PC-3 (cell line): Measurements from ENCODE around the gene DYNC1LI2. TPM values are rescaled to one million over a fixed set of nuclear protein-coding genes. Genes with fewer than 3 reads are reported as not detected.

ENCODE experiments used
- ATAC-seq: fragments of 200-7000 bp; cut with Tn5 transposase; 2 replicates; pipeline ENCODE4 v1.9.1; 2020; ENCODE audit warnings: mild to moderate bottlenecking, moderate library complexity
- BruUV-seq: library from RNA; stranded (reverse); fragments of 400-500 nt; replicated peaks from 2 replicates; lab custom pipeline; 2021; lab: Mats Ljungman, UMichigan
- CTCF ChIA-PET: fragments of 300-600 bp; sonication (Branson Sonifier 250); formaldehyde crosslinking; loops from one replicate; lab custom pipeline; 2022; ENCODE audit warnings: antibody characterized with exemption; lab: Charles Lee
- POLR2A ChIA-PET: fragments of 300-600 bp; sonication (Branson Sonifier 250); formaldehyde crosslinking; loops from one replicate; lab custom pipeline; 2022; ENCODE audit warnings: antibody characterized with exemption; ENCODE audit not compliant: unreplicated experiment; lab: Charles Lee
- DNase-seq: peaks from one replicate; pipeline ENCODE4 v3.0.0-alpha.2; 2015
- H2AFZ ChIP-seq: fragments of 300-600 bp; sonication (generic); 2 replicates; pipeline ENCODE4 v1.6.0; 2016; ENCODE audit warnings: antibody characterized with exemption, low read length
- H3F3A ChIP-seq: fragments of 300-600 bp; sonication (generic); one replicate; pipeline ENCODE4 v1.6.0; 2017; ENCODE audit warnings: antibody characterized with exemption, low read length, control low read depth, mild to moderate bottlenecking; ENCODE audit not compliant: unreplicated experiment
- H3K27ac ChIP-seq: fragments of 300-600 bp; sonication (generic); 2 replicates; pipeline ENCODE4 v1.5.1; 2016; ENCODE audit warnings: mild to moderate bottlenecking, low read length
- H3K27me3 ChIP-seq: fragments of 300-600 bp; sonication (generic); 2 replicates; pipeline ENCODE4 v1.6.1; 2016; ENCODE audit warnings: low read length, mixed read lengths
- H3K36me3 ChIP-seq: fragments of 300-600 bp; sonication (generic); 2 replicates; pipeline ENCODE4 v1.6.1; 2016; ENCODE audit warnings: low read depth, mixed run types, low read length, mixed read lengths
- H3K4me1 ChIP-seq: fragments of 300-600 bp; sonication (generic); 2 replicates; pipeline ENCODE4 v1.5.1; 2016; ENCODE audit warnings: low read length; ENCODE audit not compliant: insufficient read depth
- H3K4me2 ChIP-seq: fragments of 300-600 bp; sonication (generic); 2 replicates; pipeline ENCODE4 v1.6.0; 2016; ENCODE audit warnings: low read length
- H3K4me3 ChIP-seq: fragments of 300-600 bp; sonication (generic); 2 replicates; pipeline ENCODE4 v1.5.1; 2016; ENCODE audit warnings: mild to moderate bottlenecking, low read length, mixed read lengths
- H3K79me2 ChIP-seq: fragments of 300-600 bp; sonication (generic); 2 replicates; pipeline ENCODE4 v1.6.1; 2017; ENCODE audit warnings: low read length, mixed read lengths
- H3K9ac ChIP-seq: fragments of 300-600 bp; sonication (generic); 2 replicates; pipeline ENCODE4 v1.6.0; 2016; ENCODE audit warnings: mild to moderate bottlenecking, low read length
- H3K9me2 ChIP-seq: fragments of 300-600 bp; sonication (generic); replicated peaks from 2 replicates; pipeline ENCODE4 v1.6.1; 2016; ENCODE audit warnings: mixed run types, low read length, mixed read lengths
- H3K9me3 ChIP-seq: fragments of 300-600 bp; sonication (generic); 2 replicates; pipeline ENCODE4 v1.6.1; 2016; ENCODE audit warnings: low read length, mixed read lengths
- H4K20me1 ChIP-seq: fragments of 300-600 bp; sonication (generic); 2 replicates; pipeline ENCODE4 v1.6.1; 2016; ENCODE audit warnings: low read length, mixed read lengths
- CTCF ChIP-seq: fragments of 300-600 bp; sonication (generic); conservative IDR thresholded peaks from 2 replicates; pipeline ENCODE4 v1.5.1; 2017; ENCODE audit warnings: antibody characterized with exemption, low read depth, mild to moderate bottlenecking, low read length
- EZH2 ChIP-seq: fragments of 300-600 bp; sonication (generic); IDR thresholded peaks from one replicate; pipeline ENCODE4 v1.6.1; 2017; ENCODE audit warnings: antibody characterized with exemption, mild to moderate bottlenecking, low read length; ENCODE audit not compliant: unreplicated experiment
- EZH2phosphoT487 ChIP-seq: fragments of 300-600 bp; sonication (generic); IDR thresholded peaks from 2 replicates; pipeline ENCODE4 v1.6.1; 2018; ENCODE audit warnings: mild to moderate bottlenecking, antibody characterized with exemption, low read length, borderline replicate concordance
- intact Hi-C: fragments of 100-400 bp; cut with micrococcal nuclease; formaldehyde crosslinking; loops from 2 replicates; pipeline ENCODE4 v1.9.0; 2023
- total RNA-seq: library from RNA; depleted of rRNA; stranded (reverse); fragments of >200 nt; gene quantifications from 2 replicates; pipeline ENCODE4 v1.2.3, GENCODE V29; 2014

The DYNC1LI2 gene
- total RNA-seq, 1 experiment from 2014 or later: 63.9 TPM

GRCh38 chr16:66690106-66690847 lies 61.1 kb downstream of the DYNC1LI2 start:
- H3K79me2 ChIP-seq: peaks cover 83% of the 10 kb centered on the region
- H3K27me3 ChIP-seq: no peaks in the 10 kb centered on the region
- no peak for TF ChIP-seq EZH2
- TF ChIP-seq CTCF: no peak
- TF ChIP-seq EZH2phosphoT487: no peak
- no peak overlapping the region for H3K4me2 ChIP-seq
- ATAC-seq (no peak), DNase-seq (no peak)
- intact Hi-C loops: loop anchor here (10.0 kb wide), 1 partner anchor 85 kb away; the partner anchor contains the start of gene CMTM3
- peaks cover 33% of the 10 kb centered on the region for H3K4me1 ChIP-seq
- H3F3A ChIP-seq: no peaks in the 10 kb centered on the region
- no TSS peak for BruUV-seq
- no peak overlapping the region for H3K27ac ChIP-seq
- no peaks in the 10 kb centered on the region for H3K36me3 ChIP-seq
- H2AFZ ChIP-seq: no peak overlapping the region
- no peak overlapping the region for H3K9ac ChIP-seq
- H3K9me3 ChIP-seq: no peaks in the 10 kb centered on the region
- CTCF ChIA-PET: no interaction called here
- H3K4me3 ChIP-seq: no peak overlapping the region
- H4K20me1 ChIP-seq: 0 out of 2 replicates have a peak, but pooled peaks cover 6% of the 10 kb centered on the region
- no peaks in the 10 kb centered on the region for H3K9me2 ChIP-seq
- POLR2A ChIA-PET: interaction anchor here (0.6 kb wide), 1 partner anchor 39 kb away, joined by 3 read pairs; no protein-coding TSS in a partner anchor

GRCh38 chr16:66689282-66689681 lies 62.1 kb downstream of the DYNC1LI2 start:
- H3K79me2 ChIP-seq: peaks cover 73% of the 10 kb centered on the region
- no peaks in the 10 kb centered on the region for H4K20me1 ChIP-seq
- DNase-seq (no peak), ATAC-seq (no peak)
- ChIA-PET POLR2A (no interaction called here), CTCF (no interaction called here)
- H3K9ac ChIP-seq: no peak overlapping the region
- TF ChIP-seq EZH2phosphoT487: no peak
- no peak for TF ChIP-seq EZH2
- TF ChIP-seq CTCF: no peak
- H3K36me3 ChIP-seq: no peaks in the 10 kb centered on the region
- no TSS peak for BruUV-seq
- no peak overlapping the region for H3K27ac ChIP-seq
- intact Hi-C loops: no loop called here
- H3K9me2 ChIP-seq: no peaks in the 10 kb centered on the region
- no peak overlapping the region for H3K4me2 ChIP-seq
- H3K27me3 ChIP-seq: no peaks in the 10 kb centered on the region
- H3F3A ChIP-seq: no peaks in the 10 kb centered on the region
- H2AFZ ChIP-seq: no peak overlapping the region
- H3K4me1 ChIP-seq: peaks cover 25% of the 10 kb centered on the region
- no peak overlapping the region for H3K4me3 ChIP-seq
- no peaks in the 10 kb centered on the region for H3K9me3 ChIP-seq
